Spleen (tissue), 11 donors: ENCODE results near the gene SLC25A38. TPM values are rescaled to one million over a fixed set of nuclear protein-coding genes. Genes with fewer than 3 reads are reported as not detected.

ENCODE experiments used
- DNase-seq: peaks from one replicate; pipeline ENCODE4 v3.0.0-alpha.2; 2020
- H3K27ac ChIP-seq, 8 donors: fragments of 200-600 bp; sonication (generic) in 7 of 8; 1 replicate in 4 of 8; 2 replicates in 4 of 8; pipeline versions ENCODE4 v1.5.0 to v1.8.0; 2016 to 2021; ENCODE audit warnings: inconsistent platforms in 4 of 8, mild to moderate bottlenecking in 4 of 8, moderate library complexity in 1 of 8
- H3K27me3 ChIP-seq, 7 donors: fragments of 200-600 bp; sonication (generic) in 6 of 7; replicated peaks in 1 of 7; 1 replicate in 4 of 7; 2 replicates in 3 of 7; pipeline versions ENCODE4 v1.5.0 to v1.8.0; 2016 to 2021; ENCODE audit warnings: inconsistent platforms in 3 of 7, mild to moderate bottlenecking in 1 of 7
- H3K36me3 ChIP-seq, 6 donors: fragments of 200-600 bp; sonication (generic) in 5 of 6; 1 replicate in 4 of 6; 2 replicates in 2 of 6; pipeline versions ENCODE4 v1.5.0 to v1.8.0; 2016 to 2021; ENCODE audit warnings: inconsistent platforms in 2 of 6
- H3K4me1 ChIP-seq, 6 donors: fragments of 200-600 bp; sonication (generic) in 5 of 6; 1 replicate in 3 of 6; 2 replicates in 3 of 6; pipeline versions ENCODE4 v1.5.0 to v1.8.0; 2016 to 2021; ENCODE audit warnings: inconsistent platforms in 3 of 6
- H3K4me3 ChIP-seq, 8 donors: fragments of 200-600 bp; sonication (generic) in 7 of 8; 1 replicate in 4 of 8; 2 replicates in 4 of 8; pipeline versions ENCODE4 v1.5.0 to v1.8.0; 2016 to 2021; ENCODE audit warnings: inconsistent platforms in 4 of 8, mild to moderate bottlenecking in 4 of 8, moderate library complexity in 2 of 8
- H3K9me3 ChIP-seq, 8 donors: fragments of 200-600 bp; sonication (generic) in 7 of 8; 1 replicate in 4 of 8; 2 replicates in 4 of 8; pipeline versions ENCODE4 v1.5.0 to v1.8.0; 2016 to 2021; ENCODE audit warnings: inconsistent platforms in 4 of 8
- CTCF ChIP-seq, 11 experiments: fragments of 200-600 bp in 7 of 11; fragments of 450-650 bp in 4 of 11; sonication (generic) in 4 of 11; IDR thresholded peaks in 8 of 11; conservative IDR thresholded peaks in 3 of 11; 1 replicate in 7 of 11; 2 replicates in 4 of 11; pipeline versions ENCODE4 v1.4.0 to v1.8.0; 2016 to 2021; ENCODE audit warnings: antibody characterized with exemption in 11 of 11, inconsistent platforms in 4 of 11, mild to moderate bottlenecking in 1 of 11
- POLR2A ChIP-seq, 3 donors: fragments of 450-650 bp; IDR thresholded peaks; one replicate each; pipeline ENCODE4 v1.5.1; 2017; ENCODE audit warnings: antibody characterized with exemption in 3 of 3, mild to moderate bottlenecking in 1 of 3
- POLR2AphosphoS5 ChIP-seq, 3 donors: sonication (generic); formaldehyde crosslinking; IDR thresholded peaks; one replicate each; pipeline ENCODE4 v1.5.1; 2017; ENCODE audit warnings: antibody characterized with exemption in 3 of 3
- WGBS, 5 donors: extraction: QIAGEN DNeasy Blood & Tissue Kit in 3 of 5; methylation state at CpG; one replicate each; pipeline versions ENCODE4 v1.1.5 to v1.1.7; 2013 to 2018; 5-methylcytosine and 5-hydroxymethylcytosine counted together
- intact Hi-C: fragments of 100-400 bp; cut with DNase I; formaldehyde crosslinking; loops from one replicate; pipeline ENCODE4 v1.15.0; 2023; ENCODE audit warnings: low total_unique reads
- polyA plus RNA-seq, 3 donors: library from polyadenylated mRNA; stranded (reverse); fragments of 200-250 nt; gene quantifications; one replicate each; pipeline ENCODE4 v1.2.1, GENCODE V29; 2013
- total RNA-seq, 7 donors: library from RNA; depleted of rRNA in 3 of 7; stranded (reverse); fragments of >200 nt in 3 of 7; fragmentation: NEBNext Ultra II Directional in 4 of 7; extraction: Animal tissue kit (Norgen Biotek cat#: 25700) in 4 of 7; gene quantifications; one replicate each; pipeline versions ENCODE4 v1.1.0 to v1.2.1, GENCODE V29; 2016 to 2021
- donor health status: healthy with polysubstance abuse.
- donor health status: DM: no; HTN: no; CAD: no; lungs with moderate emphysema.
- donor health status: DM: no; HTN: no; CAD: no.
- donor health status: Bipolar disorder and iron deficiency.
- donor health status: healthy.
- donor health status: DM: no; HTN: no; CAD: no.
- donor health status: DM: yes; HTN: yes; CAD: no.

The SLC25A38 gene
- total and polyA plus RNA-seq, 10 donors, result 23.7 to 38.4 (median 27.1) TPM

DNA sequence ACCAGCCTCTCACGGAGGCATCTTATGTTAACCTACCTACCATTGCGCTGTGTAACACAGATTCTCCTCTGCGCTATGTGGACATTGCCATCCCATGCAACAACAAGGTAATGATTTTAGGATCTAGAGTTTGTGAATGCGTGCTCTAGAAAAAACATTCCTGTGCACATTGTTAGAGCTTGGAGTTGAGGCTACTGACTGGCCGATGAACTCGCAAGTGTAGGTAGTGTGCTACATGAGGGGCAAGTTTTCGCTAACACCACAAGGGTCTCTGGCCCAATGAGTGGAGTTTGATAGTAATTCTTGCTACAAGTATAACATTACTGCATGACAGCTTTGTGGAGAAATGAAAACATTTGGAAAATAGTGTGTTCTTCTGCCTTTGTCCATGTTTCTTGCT lies 27.7 kb downstream of the SLC25A38 start:
- DNase-seq, result no peak
- 97 to 100% (median 97%) methylated on average over 5 to 6 of the region's 7 CpGs for WGBS, 5 donors
- Histone ChIP-seq H3K27me3 (no peaks in the 10 kb centered on the region), H3K36me3 (peaks cover 9 to 75% (median 65%) of the 10 kb centered on the region in 6 donors), H3K4me1 (peaks cover 27 to 52% (median 39%) of the 10 kb centered on the region in 6 donors), H3K27ac (no peak overlapping the region), H3K4me3 (no peak overlapping the region), H3K9me3 (no peaks in the 10 kb centered on the region)
- TF ChIP-seq POLR2AphosphoS5 (IDR thresholded peaks at IDR 0.05) (peak in 1 of 3 donors; percentile 11), CTCF (IDR thresholded peaks at IDR 0.05 in 8 of 11, conservative IDR thresholded peaks at IDR 0.05 in 3 of 11) (no peak)
- intact Hi-C loops, result no loop called here

GRCh38 chr3:39412668-39413260 lies 29.6 kb downstream of the SLC25A38 start:
- no peak overlapping the region for H3K27ac ChIP-seq
- peaks cover 20 to 44% (median 26%) of the 10 kb centered on the region in 6 donors for H3K4me1 ChIP-seq
- H3K36me3 ChIP-seq, result peaks cover 9 to 73% (median 64%) of the 10 kb centered on the region in 6 donors
- H3K4me3 ChIP-seq, result no peak overlapping the region
- TF ChIP-seq CTCF (IDR thresholded peaks at IDR 0.05 in 8 of 11, conservative IDR thresholded peaks at IDR 0.05 in 3 of 11) (no peak), POLR2A (IDR thresholded peaks at IDR 0.05) (no peak), POLR2AphosphoS5 (IDR thresholded peaks at IDR 0.05) (no peak)
- H3K27me3 ChIP-seq, result no peaks in the 10 kb centered on the region
- intact Hi-C loops, result no loop called here
- DNase-seq, result no peak
- 90 to 95% (median 92%) methylated on average over 9 of the region's 9 CpGs for WGBS, 5 donors
- H3K9me3 ChIP-seq, result no peaks in the 10 kb centered on the region

DNA sequence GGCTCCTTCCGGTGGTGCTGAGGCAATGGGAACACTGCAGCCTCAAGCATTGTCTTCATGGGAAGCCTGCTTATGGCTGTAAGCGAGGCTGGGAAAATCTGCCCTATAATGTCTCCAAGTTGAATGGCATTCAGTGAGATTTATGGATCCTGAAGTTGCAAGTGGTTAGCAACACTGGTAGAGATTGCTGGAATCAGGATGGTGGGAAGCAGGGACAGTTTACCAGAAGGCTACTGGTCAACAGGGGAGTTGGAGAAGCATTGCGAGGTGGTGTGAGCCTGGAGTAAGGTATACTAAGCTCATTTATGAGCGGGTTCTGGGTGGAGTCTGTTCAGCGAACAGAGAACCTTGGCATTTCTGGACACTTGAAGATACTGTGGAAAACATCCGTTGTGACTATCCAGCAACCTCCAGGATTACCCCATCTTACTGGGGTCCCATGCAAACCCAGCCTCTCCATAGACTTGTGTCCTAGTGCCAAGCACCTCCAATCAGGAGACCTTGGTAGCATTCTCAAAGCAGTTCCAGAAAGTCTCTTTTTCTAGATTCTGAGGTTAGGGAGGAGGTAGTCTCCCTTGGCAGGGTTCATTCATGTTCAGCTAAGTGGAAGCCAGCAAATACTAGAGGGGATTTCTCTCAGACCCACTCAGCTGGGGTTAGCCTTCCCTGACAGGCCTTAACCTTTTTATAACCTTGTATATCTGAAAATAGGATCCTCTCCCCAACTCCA lies 30.7 kb downstream of the SLC25A38 start:
- Histone ChIP-seq H3K36me3 (peaks cover 9 to 62% (median 56%) of the 10 kb centered on the region in 6 donors), H3K27me3 (no peaks in the 10 kb centered on the region), H3K4me1 (peaks cover 11 to 33% (median 16%) of the 10 kb centered on the region in 6 donors), H3K4me3 (no peak overlapping the region), H3K9me3 (no peaks in the 10 kb centered on the region), H3K27ac (no peak overlapping the region)
- WGBS, 5 donors, result 77 to 85% (median 84%) methylated on average over 6 of the region's 6 CpGs
- intact Hi-C loops, result no loop called here
- TF ChIP-seq POLR2AphosphoS5 (IDR thresholded peaks at IDR 0.05) (peak in 1 of 3 donors; percentile 8), CTCF (IDR thresholded peaks at IDR 0.05 in 8 of 11, conservative IDR thresholded peaks at IDR 0.05 in 3 of 11) (no peak), POLR2A (IDR thresholded peaks at IDR 0.05) (no peak)
- DNase-seq, result no peak

DNA sequence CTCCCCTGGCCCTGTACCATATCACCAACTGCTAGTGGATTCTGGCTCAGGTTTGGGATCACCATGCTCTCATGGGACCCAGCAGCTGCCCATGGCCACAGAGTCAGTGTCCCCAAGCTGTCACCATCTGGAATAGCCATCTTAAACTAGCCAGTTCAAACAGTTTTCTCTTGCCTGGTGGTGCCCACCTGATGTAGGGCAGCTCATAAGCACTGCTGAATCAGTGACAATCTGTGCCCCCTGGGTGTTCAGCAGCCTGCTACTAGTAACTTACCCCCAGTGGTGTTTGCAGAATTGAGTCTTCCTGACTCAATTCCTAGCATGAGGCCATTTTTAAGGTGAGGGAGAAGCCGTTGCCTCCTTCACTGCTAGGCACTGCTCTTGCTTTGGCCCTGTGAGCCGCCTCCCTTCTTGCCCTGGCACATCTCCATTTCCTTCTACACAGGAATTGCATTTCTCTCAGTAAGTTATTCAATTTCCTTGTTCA lies 31.3 kb downstream of the SLC25A38 start:
- DNase-seq, result no peak
- no peak overlapping the region for H3K4me3 ChIP-seq
- intact Hi-C loops, result no loop called here
- TF ChIP-seq POLR2A (IDR thresholded peaks at IDR 0.05) (no peak), POLR2AphosphoS5 (IDR thresholded peaks at IDR 0.05) (peak in 1 of 3 donors; percentile 23), CTCF (IDR thresholded peaks at IDR 0.05 in 8 of 11, conservative IDR thresholded peaks at IDR 0.05 in 3 of 11) (no peak)
- 59 to 80% (median 68%) methylated on average over 2 of the region's 2 CpGs for WGBS, 5 donors
- H3K27ac ChIP-seq, result no peak overlapping the region
- H3K4me1 ChIP-seq, result peaks cover 7 to 27% (median 12%) of the 10 kb centered on the region in 6 donors
- no peaks in the 10 kb centered on the region for H3K27me3 ChIP-seq
- H3K36me3 ChIP-seq, result peaks cover 9 to 57% (median 51%) of the 10 kb centered on the region in 6 donors
- H3K9me3 ChIP-seq, result no peaks in the 10 kb centered on the region
